GM21423 (cell line): ENCODE measurements around the gene FGF14.

Experiments
- ATAC-seq: cut with Tn5 transposase; IDR thresholded peaks from one replicate; pipeline ENCODE4 v1.9.1; 2021; ENCODE audit warnings: mild to moderate bottlenecking, moderate library complexity; ENCODE audit not compliant: unreplicated experiment

The FGF14 gene

GRCh38 chr13:101698400-101698799 is 703.4 kb downstream of the FGF14 start:
- ATAC-seq: no peak

DNA sequence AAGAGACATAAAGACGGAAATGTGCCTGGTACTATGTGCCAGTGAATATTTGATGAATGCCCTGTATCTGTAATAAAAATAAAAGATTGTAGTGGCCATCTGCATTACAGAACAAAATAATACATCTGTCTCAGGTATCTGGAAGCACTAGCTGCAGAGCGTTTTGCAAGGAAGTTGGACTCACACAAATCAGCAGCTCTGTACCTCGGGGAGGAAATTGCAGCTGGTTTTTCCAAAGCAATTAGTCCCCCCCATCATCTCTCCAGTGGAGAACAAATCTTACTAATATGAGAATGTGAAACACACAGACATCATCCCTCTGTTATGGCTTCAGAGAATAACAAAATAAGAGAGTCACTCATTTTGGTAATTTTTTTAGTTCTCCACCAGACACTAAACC is 704.1 kb downstream of the FGF14 start:
- ATAC-seq: no peak

DNA sequence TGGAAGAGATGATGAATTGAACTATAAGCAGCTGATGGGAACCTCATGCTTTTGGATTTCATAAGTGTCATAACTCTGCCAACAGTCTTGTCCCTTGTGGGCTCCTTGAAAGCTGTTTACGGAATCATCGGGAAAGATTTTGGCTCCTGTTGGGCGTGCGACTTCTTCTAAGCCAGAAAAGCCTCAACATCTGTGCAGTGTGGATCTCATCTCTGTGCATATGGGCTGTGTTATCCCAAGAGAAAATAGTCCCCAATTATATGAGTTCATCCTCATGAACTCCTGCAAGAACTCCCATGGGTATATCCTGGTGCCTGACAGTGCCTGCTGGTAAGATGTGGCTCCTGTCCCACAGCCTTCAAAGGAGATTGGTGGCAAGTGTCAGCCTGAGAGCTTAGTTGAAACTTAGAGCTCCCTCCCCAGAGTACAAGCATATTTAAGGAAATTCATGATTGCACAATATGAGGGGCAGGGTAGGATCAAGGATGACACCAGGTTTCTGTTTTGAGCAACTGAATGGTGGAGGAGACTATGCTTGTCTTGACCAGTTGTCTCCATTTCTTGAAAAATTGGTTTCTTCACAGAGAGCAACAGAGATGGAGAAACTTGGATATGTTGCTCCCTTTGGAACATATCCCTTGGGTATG is 705.9 kb downstream of the FGF14 start:
- no peak for ATAC-seq

DNA sequence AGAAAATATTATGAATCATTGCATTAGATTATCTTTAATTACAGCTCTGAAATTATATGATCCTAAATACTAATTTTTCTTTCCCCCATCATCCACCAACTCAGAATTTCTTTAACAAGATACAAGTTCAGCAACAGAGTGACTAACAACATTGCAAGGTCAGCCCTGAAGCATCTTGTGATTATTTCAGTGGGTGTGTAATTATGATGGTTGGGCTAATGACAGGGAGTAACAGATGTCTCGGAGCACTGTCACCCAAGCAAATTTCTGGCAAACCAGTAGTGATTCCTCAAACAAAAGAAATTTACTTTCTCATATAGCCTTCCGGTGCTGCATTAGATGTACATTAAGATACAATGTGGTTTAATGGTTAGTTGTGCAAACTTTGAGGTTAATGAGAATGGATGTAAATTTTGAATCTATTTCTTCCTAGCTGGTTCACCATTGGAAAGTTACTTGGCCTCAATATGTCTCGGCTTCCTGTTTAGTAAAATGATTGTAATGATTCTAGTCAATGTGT is 710.4 kb downstream of the FGF14 start:
- ATAC-seq: no peak

GRCh38 chr13:101690871-101691270 is 711.0 kb downstream of the FGF14 start:
- ATAC-seq: no peak

GRCh38 chr13:101686003-101686402 is 715.8 kb downstream of the FGF14 start:
- ATAC-seq: no peak

- ATAC-seq: no peak
These were observed 720.0 kb downstream of the FGF14 start for GRCh38 chr13:101681834-101682233.

GRCh38 chr13:101673360-101674105 is 728.3 kb downstream of the FGF14 start:
- no peak for ATAC-seq

DNA sequence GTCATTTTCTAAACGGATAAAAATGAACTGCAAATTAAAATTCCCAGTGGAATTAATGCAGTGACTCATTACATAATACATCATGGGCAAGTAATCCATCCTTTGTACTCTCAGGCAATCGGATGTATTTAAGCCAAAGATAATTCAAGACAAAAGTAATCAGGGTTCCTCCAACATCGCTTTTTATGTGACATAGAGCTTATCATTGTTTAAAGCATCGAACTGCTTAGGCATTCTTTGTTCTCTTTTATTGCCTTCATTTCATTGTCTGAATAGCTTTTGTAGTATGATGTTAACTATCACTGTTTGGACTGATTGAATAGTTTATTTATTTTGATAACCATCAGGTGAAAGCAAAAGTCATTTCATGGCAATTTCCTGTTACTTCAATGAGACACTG is 740.0 kb downstream of the FGF14 start:
- no peak for ATAC-seq
